Left cardiac atrium (tissue), 4 donors: ENCODE measurements around the gene NUPR2. TPM values are rescaled to one million over a fixed set of nuclear protein-coding genes. Genes with fewer than 3 reads are reported as not detected.
"Not testable (repeated sequence)": the region's sequence is repeated elsewhere in the genome, so short reads cannot be mapped to it uniquely, and the experiment has no call there.

Source experiments
- ATAC-seq, 2 donors: fragments of 200-7000 bp; cut with Tn5 transposase; one replicate each; pipeline ENCODE4 v1.9.1; 2020; ENCODE audit warnings: mild to moderate bottlenecking in 2 of 2, moderate library complexity in 2 of 2
- DNase-seq: peaks from one replicate; pipeline ENCODE4 v3.0.0-alpha.2; 2020
- intact Hi-C, 2 donors: fragments of 100-400 bp; cut with DNase I; formaldehyde crosslinking; loops; one replicate each; pipeline versions ENCODE4 v1.14.1 to v1.15.1; 2022 to 2023
- total RNA-seq, 2 donors: library from RNA; stranded (reverse); fragmentation: NEBNext Ultra II Directional; extraction: Animal tissue kit (Norgen Biotek cat#: 25700); gene quantifications; one replicate each; pipeline ENCODE4 v1.2.1, GENCODE V29; 2021
- donor health status: DM: no; HTN: yes; CAD: no.
- donor health status: DM: no; HTN: yes; CAD: no; lungs with severe emphysema.
- donor health status: DM: yes; HTN: yes; CAD: no.
- donor health status: Dilated cardiomyopathy.

The NUPR2 gene
- total RNA-seq, 2 donors from 2014 or later = not detected

DNA sequence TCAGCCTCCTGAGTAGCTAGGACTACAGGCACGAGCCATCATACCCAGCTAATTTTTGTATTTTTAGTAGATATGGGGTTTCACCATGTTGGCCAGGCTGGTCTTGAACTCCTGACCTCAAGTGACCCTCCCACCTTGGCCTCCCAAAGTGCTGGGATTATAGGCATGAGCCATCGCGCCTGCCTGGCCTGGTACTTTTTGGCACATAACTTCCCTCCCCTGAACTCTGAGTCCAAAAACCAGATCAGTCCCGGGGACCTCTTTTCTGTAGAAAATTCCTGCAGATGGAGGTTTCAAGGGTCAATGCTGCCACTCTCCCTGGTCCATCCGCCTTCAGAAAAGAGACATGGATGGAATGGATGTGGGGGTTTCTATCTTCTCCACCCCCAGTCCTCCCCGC, 23.8 kb downstream of the NUPR2 start:
- intact Hi-C loops, DNase-seq: not testable (repeated sequence)
- ATAC-seq = peak; percentile 6 to 19

DNA sequence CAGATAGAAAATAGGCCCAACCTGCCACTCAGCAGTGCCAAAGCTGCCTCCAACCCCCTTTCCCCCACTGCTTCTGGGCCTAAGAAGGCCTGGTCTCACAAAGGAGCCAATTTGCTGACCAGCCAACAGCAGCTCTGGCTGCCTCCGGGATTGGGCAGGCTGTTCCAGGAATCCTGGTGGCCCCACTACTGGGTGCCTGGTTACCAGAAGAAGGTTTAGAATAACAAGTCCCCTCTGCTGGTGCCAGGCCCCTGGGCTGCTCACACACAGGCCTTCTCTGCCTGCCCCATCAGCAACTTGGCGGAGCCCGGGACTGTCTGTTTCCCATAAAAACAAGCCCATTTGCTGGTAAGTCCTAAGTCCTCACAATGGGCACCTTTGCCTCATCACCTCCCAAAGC, 24.6 kb downstream of the NUPR2 start:
- DNase-seq = peak; percentile 70
- intact Hi-C loops = no loop called here
- ATAC-seq = peak; percentile 63 to 79

DNA sequence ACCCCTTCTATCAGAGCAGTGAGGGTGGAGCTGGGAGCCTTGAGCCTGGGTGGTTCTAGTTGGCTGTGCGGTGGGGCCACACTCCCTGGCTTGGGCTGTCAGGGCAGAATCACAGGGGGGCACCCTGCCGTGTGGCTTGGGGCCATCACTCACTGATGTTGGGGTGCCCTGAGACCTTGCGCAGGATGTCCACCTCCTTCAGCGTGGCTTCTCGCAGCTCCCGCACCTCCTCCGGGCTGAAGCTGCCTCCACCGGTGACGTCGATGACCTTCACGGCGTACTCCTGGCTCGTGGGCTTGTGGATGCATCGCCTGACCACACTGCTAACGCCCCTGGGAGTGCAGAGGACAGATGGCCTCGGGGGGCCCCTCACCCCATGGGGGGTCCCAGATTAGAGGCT, 28.8 kb downstream of the NUPR2 start:
- ATAC-seq (no peak), DNase-seq (no peak)
- intact Hi-C loops = no loop called here

DNA sequence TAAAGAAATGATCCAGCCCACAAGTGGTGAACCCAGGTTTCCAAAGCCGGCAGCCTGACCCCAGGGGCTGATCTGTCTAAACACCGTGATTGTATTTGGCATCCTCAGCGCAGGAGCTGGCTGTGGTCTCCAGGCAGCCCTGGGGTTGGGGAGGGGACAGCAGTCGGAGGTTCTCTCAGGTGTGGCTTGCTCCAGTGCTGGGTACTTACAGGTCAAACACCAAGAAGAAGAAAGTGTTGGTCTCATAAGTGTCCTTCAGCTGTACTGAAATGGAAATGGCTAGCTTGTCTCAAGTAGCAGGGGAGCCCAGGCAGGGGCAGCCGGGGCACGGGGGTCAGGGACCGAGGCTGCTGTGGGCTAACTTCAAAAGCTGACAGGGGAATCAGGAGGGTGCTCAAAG, 29.5 kb downstream of the NUPR2 start:
- DNase-seq (no peak), ATAC-seq (no peak)

DNA sequence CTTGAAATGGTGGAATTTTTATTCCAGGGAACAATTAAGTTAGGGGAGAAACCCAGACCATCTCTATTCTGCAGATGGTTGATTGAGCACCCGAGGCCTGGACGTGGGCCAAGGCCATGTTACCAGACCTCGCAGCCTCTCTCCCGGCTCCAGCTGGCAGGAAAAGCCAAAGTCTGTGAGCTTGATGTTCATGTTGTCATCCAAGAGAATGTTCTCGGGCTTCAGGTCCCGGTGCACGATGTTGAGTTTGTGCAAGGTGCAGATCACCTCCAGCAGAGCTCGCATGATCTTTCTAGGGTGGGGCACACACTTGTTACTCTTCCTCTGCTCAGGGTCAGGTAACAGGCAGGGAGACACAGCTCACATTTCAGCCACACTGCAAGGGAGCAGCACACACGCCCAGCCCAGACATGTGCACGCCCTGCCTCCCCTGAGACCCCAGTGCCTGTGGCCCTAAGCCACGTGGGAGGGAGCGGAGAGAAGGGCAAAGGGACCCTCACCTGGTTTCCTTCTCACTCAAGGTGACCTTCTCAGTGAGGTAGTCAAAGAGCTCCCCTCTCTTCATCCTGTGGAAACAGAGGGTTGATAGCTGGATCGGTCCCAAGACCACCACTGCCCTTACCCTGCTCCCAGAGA, 32.9 kb downstream of the NUPR2 start:
- intact Hi-C loops = no loop called here
- DNase-seq = peak; percentile 53
- peak in 1 of 2 donors; percentile 27 for ATAC-seq

More for the DNA sequence above, 29.5 kb downstream of the NUPR2 start:
- intact Hi-C loops = no loop called here

DNA sequence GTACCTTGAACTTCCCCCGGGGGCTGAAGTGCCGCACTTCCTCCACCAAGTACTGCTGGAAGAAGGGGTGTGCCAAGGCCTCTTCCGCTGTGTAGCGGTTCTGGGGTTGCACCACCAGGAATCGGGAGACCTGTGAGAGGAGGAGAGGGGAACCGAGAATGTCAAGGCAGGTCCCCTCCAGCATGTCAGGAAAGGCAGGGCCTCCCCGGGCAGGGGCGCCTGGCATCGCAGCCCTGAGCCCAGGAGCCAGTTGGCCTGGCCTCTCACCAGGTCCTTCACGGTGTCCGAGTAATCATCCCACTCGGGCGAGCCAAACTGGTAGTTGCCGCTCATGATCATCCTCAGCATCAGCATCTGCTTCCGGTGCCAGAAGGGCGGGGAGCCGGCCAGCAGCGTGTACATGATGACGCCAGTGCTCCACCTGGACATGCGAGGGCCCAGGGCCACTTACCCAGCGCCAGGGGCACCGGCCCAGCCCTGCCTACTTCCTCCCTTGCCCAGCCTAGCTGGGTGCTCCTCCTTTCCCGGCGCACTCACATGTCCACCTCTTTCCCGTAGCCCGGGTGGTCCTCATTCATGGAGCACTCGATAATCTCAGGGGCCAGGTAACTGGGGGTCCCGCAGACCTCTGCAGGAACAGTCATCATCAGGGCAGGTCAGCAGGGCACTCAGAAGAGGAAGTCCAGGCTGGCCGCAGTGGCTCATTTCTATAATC, 34.4 kb downstream of the NUPR2 start:
- intact Hi-C loops = no loop called here
- ATAC-seq (no peak), DNase-seq (no peak)

DNA sequence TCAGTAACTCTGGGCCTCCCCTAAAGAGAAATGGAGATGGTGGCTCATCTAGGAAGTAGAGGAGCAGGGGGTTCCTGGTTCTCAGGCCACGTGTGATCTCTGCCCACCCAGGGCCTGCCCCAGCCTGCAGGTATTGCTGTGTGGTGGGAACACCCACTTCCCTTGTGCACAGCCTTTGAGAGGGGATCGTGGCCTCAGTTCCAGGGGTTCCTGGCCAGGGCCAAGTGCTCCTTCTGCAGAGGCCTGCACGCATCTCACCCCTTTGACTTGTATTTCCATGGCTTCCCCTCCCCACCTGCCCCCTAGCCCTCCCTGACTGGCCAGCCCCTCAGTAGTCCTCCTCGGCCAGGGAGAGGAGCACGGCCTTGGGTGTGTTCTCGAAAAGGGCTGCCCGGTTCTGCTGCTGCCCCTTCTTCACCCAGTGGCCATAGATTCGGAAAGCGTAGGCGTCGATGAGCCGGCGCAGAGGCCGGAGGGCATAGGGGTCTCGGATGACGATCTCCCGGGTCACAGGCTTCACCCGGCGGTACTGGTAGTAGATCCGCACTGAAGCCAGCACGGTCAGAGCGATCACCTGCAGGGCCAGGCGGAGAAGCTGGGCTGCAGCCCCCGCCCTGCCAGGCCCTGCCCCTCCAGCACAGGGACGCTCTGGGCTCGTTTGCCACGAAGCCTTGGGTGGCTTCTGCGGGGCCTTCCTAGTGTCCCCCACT, 35.3 kb downstream of the NUPR2 start:
- intact Hi-C loops, ATAC-seq, DNase-seq: not testable (repeated sequence)

DNA sequence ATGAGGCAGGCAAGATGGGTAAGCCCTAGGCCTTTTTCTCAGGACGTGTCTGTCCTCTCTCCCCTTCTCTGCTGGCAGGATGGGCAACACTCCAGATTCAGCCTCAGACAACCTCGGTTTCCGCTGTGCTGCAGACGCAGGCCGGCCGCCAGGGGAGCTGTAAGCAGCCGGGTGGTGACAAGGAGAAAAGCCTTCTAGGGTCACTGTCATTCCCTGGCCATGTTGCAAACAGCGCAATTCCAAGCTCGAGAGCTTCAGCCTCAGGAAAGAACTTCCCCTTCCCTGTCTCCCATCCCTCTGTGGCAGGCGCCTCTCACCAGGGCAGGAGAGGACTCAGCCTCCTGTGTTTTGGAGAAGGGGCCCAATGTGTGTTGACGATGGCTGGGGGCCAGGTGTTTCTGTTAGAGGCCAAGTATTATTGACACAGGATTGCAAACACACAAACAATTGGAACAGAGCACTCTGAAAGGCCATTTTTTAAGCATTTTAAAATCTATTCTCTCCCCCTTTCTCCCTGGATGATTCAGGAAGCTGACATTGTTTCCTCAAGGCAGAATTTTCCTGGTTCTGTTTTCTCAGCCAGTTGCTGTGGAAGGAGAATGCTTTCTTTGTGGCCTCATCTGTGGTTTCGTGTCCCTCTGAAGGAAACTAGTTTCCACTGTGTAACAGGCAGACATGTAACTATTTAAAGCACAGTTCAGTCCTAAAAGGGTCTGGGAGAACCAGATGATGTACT, 36.6 kb downstream of the NUPR2 start:
- ATAC-seq = peak; percentile 85 to 93
- intact Hi-C loops = loop anchor here in 1 of 2 donors (10.0 kb wide), 1 partner anchor 75 kb away; no protein-coding TSS in a partner anchor
- DNase-seq = peak; percentile 87

DNA sequence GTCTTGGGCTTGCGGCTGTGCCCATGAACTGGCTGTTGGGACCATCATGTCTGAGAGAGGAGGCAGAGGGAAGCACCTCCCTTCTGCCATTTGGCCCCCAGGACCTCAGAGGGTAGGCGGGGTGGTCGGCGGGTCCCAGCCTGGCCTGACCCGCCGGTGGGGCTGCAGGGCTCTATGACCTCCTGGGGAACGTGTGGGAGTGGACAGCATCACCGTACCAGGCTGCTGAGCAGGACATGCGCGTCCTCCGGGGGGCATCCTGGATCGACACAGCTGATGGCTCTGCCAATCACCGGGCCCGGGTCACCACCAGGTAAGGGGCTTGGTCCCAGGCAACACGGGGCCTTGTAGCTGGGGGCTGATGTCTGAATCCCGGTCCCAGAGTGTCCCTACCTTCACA, 38.0 kb downstream of the NUPR2 start:
- no peak for ATAC-seq
- DNase-seq = no peak
- intact Hi-C loops = loop anchor here in 1 of 2 donors (10.0 kb wide), 1 partner anchor 73 kb away; no protein-coding TSS in a partner anchor

DNA sequence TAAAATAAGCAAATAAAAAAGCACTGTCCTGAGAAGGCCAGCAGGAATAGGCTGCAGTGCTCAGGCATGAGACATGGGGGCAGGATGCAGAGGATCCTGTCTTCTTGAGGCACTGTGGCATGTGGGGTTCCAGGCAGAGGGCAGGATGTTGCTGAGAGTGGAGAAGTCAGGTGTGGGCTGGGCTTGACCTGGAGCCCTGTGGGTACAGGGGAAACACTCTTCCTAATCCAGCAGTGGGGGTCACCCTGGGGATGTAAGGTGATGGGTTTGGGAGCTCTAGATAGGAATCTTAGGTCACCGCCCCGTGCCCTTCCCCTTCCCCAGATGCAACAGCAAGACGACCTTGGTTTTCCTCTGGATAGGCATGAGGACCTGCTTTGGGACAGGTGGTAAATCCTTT, 38.5 kb downstream of the NUPR2 start:
- ATAC-seq (no peak), DNase-seq (no peak)
- intact Hi-C loops = loop anchor here in 1 of 2 donors (10.0 kb wide), 1 partner anchor 73 kb away; no protein-coding TSS in a partner anchor

DNA sequence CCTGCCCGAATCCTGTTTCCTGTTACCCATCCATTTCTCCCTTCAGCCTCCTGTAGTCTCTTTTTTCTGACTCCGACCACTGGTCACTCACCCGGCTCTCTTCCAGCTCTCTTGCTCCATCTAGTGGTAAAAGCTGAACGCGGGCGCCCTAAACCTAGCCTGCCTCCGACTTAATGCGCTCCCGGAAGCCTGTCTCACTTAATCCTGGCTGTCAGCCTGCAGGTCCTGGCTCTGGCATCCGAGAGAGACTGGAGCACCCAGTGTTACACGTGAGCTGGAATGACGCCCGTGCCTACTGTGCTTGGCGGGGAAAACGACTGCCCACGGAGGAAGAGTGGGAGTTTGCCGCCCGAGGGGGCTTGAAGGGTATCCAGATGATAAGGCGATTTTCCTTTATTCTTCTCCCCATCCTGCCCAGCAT, 41.8 kb downstream of the NUPR2 start:
- peak; percentile 87 for DNase-seq
- intact Hi-C loops = loop anchor here in 1 of 2 donors (10.0 kb wide), 1 partner anchor 70 kb away; no protein-coding TSS in a partner anchor
- peak; percentile 91 to 93 for ATAC-seq

DNA sequence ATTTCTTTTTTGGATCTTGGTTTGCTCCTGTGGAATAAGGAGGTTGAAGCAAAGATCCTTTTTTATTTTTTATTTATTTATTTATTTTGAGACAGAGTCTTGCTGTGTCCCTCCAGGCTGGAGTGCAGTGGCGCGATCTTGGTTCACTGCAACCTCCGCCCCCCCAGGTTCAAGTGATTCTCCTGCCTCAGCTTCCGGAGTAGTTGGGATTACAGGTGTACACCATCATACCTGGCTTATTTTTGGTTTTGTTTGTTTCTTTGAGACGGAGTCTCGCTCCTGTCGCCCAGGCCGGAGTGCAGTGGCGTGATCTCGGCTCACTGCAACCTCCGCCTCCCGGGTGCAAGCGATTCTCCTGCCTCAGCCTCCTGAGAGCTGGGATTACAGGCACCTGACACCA, 49.8 kb downstream of the NUPR2 start:
- ATAC-seq, DNase-seq, intact Hi-C loops: not testable (repeated sequence)

Other genes starting within 250 kb of the NUPR2 start
- 1 to 10 TPM; 1.9 to 2.5 TPM for gene ZNF713, start 229.0 kb downstream of the NUPR2 start, total RNA-seq
- 10 to 100 TPM; 17.9 to 18.8 TPM for gene MRPS17, start 164.5 kb downstream of the NUPR2 start, total RNA-seq
- gene NIPSNAP2, start 151.8 kb downstream of the NUPR2 start, total RNA-seq = 100 to 1,000 TPM; 196 to 205 TPM
- 10 to 100 TPM in 1 of 2 donors, 1 to 10 TPM in 1; 7.5 to 13.3 TPM for gene PSPH, start 65.0 kb downstream of the NUPR2 start, total RNA-seq
- gene CCT6A, start 64.7 kb downstream of the NUPR2 start, total RNA-seq = 10 to 100 TPM; 61.9 to 74.9 TPM
- gene SUMF2, start 52.1 kb downstream of the NUPR2 start, total RNA-seq = 10 to 100 TPM; 50.6 to 52.5 TPM
- 10 to 100 TPM; 21.9 to 25.3 TPM for gene PHKG1, start 23.5 kb downstream of the NUPR2 start, total RNA-seq
- gene CHCHD2, start 9.9 kb downstream of the NUPR2 start, total RNA-seq = 100 to 1,000 TPM; 430 to 503 TPM